Right ventricle myocardium superior (tissue), 1 donor: Measurements from ENCODE around the gene SCCPDH. TPM values are rescaled to one million over a fixed set of nuclear protein-coding genes. Genes with fewer than 3 reads are reported as not detected.
A peak's percentile ranks its signal among the peaks of the same experiment; 100 is the strongest.
"Not testable (repeated sequence)": the region's sequence is repeated elsewhere in the genome, so short reads cannot be mapped to it uniquely, and the experiment has no call there.

Experiments used
- ATAC-seq: fragments of 200-7000 bp; cut with Tn5 transposase; one replicate; pipeline ENCODE4 v1.9.1; 2020; ENCODE audit warnings: mild to moderate bottlenecking; ENCODE audit not compliant: poor library complexity
- DNase-seq: peaks from one replicate; pipeline ENCODE4 v3.0.0-alpha.2; 2020
- intact Hi-C: fragments of 100-400 bp; cut with DNase I; formaldehyde crosslinking; loops from one replicate; pipeline ENCODE4 v1.11.2; 2022
- total RNA-seq: library from RNA; stranded (reverse); fragmentation: NEBNext Ultra II Directional; extraction: Animal tissue kit (Norgen Biotek cat#: 25700); gene quantifications from one replicate; pipeline ENCODE4 v1.2.1, GENCODE V29; 2021
- donor health status: DM: no; HTN: yes; CAD: no; lungs with severe emphysema.

SCCPDH gene
- total RNA-seq, 1 donor from 2014 or later = 27.6 TPM

- ATAC-seq (no peak), DNase-seq (no peak)
- intact Hi-C loops = no loop called here
These were observed 10.7 kb downstream of the SCCPDH start for GRCh38 chr1:246734866-246735265.

GRCh38 chr1:246735735-246736134, 11.5 kb downstream of the SCCPDH start:
- intact Hi-C loops = no loop called here
- ATAC-seq (no peak), DNase-seq (no peak)

- DNase-seq = no peak
- intact Hi-C loops = no loop called here
- ATAC-seq = no peak
These were observed 18.2 kb downstream of the SCCPDH start for GRCh38 chr1:246742396-246742795.

- ATAC-seq, intact Hi-C loops, DNase-seq: not testable (repeated sequence)
These were observed 21.9 kb downstream of the SCCPDH start for GRCh38 chr1:246746155-246746554.

- DNase-seq (no peak), ATAC-seq (no peak)
- intact Hi-C loops = no loop called here
These were observed 23.8 kb downstream of the SCCPDH start for GRCh38 chr1:246748006-246748405.

GRCh38 chr1:246748867-246749266, 24.7 kb downstream of the SCCPDH start:
- intact Hi-C loops = no loop called here
- DNase-seq (no peak), ATAC-seq (no peak)

GRCh38 chr1:246750752-246751151, 26.5 kb downstream of the SCCPDH start:
- intact Hi-C loops = loop anchor here (5.0 kb wide), 1 partner anchor 253 kb away; no protein-coding TSS in a partner anchor
- ATAC-seq (no peak), DNase-seq (no peak)

- DNase-seq = peak; percentile 54
- ATAC-seq = peak; percentile 87
- intact Hi-C loops = loop anchor here (5.0 kb wide), 1 partner anchor 257 kb away; no protein-coding TSS in a partner anchor
These were observed 29.7 kb downstream of the SCCPDH start for GRCh38 chr1:246753670-246754535.

- DNase-seq = no peak
- intact Hi-C loops = no loop called here
- ATAC-seq = no peak
These were observed 31.2 kb downstream of the SCCPDH start for GRCh38 chr1:246755419-246755818.

- no peak for ATAC-seq
- intact Hi-C loops = no loop called here
- DNase-seq = no peak
These were observed 36.5 kb downstream of the SCCPDH start for GRCh38 chr1:246760422-246761347.

GRCh38 chr1:246761396-246761795, 37.2 kb downstream of the SCCPDH start:
- DNase-seq (no peak), ATAC-seq (no peak)
- intact Hi-C loops = no loop called here

GRCh38 chr1:246765521-246765920, 41.3 kb downstream of the SCCPDH start:
- DNase-seq (no peak), ATAC-seq (no peak)
- intact Hi-C loops = no loop called here

- ATAC-seq = peak; percentile 13
- intact Hi-C loops = no loop called here
- DNase-seq = no peak
These were observed 44.3 kb downstream of the SCCPDH start for GRCh38 chr1:246768403-246769020.

- peak; percentile 73 for DNase-seq
- intact Hi-C loops = no loop called here
These were observed 45.1 kb downstream of the SCCPDH start for GRCh38 chr1:246769306-246769705.

GRCh38 chr1:246771366-246771765, 47.2 kb downstream of the SCCPDH start:
- no peak for DNase-seq
- intact Hi-C loops = no loop called here
- no peak for ATAC-seq

More at GRCh38 chr1:246769306-246769705, 45.1 kb downstream of the SCCPDH start:
- ATAC-seq = peak; percentile 94

GRCh38 chr1:246772686-246773085, 48.5 kb downstream of the SCCPDH start:
- ATAC-seq (no peak), DNase-seq (no peak)
- intact Hi-C loops = no loop called here

GRCh38 chr1:246773213-246773641, 49.0 kb downstream of the SCCPDH start:
- no peak for ATAC-seq
- DNase-seq = no peak
- intact Hi-C loops = no loop called here

GRCh38 chr1:246775531-246776385, 51.5 kb downstream of the SCCPDH start:
- ATAC-seq (peak; percentile 64), DNase-seq (no peak)
- intact Hi-C loops = no loop called here
